Right lobe of liver (tissue), 4 donors: Measurements from ENCODE around the gene MTM1.

Source experiments
- CTCF ChIP-seq, 4 donors: fragments of 200-600 bp in 3 of 4; fragments of 450-650 bp in 1 of 4; IDR thresholded peaks; one replicate each; pipeline versions ENCODE4 v1.5.1 to v1.8.0; 2016 to 2022; ENCODE audit warnings: antibody characterized with exemption in 4 of 4, mild to moderate bottlenecking in 2 of 4
- POLR2A ChIP-seq: fragments of 450-650 bp; IDR thresholded peaks from one replicate; pipeline ENCODE4 v1.6.1; 2017; ENCODE audit warnings: antibody characterized with exemption, mild to moderate bottlenecking
- donor health status: DM: no; HTN: no; CAD: no.
- donor health status: DM: no; HTN: no; CAD: no.
- donor health status: DM: no; HTN: yes; CAD: no.

GRCh38 chrX:150525061-150525919, 43.1 kb upstream of the MTM1 start:
- TF ChIP-seq CTCF (IDR thresholded peaks at IDR 0.05) (no peak), POLR2A (no peak)
